ENCODE results near the gene MIAT.

MIAT gene

GRCh38 chr22:26707581-26707980 is 50.2 kb downstream of the MIAT start:
- Histone ChIP-seq H3K4me2 (ENCODE audit: low read length) (peak overlapping the region; percentile 27), H3K36me3 (ENCODE audit: control insufficient read depth, insufficient read depth, low read length) (no peaks in the 10 kb centered on the region), H3K4me3 (ENCODE audit: low read depth, low read length) (no peak overlapping the region), H3K4me1 (no peaks in the 10 kb centered on the region), H3K79me2 (peaks cover 4% of the 10 kb centered on the region), H3K9ac (no peak overlapping the region), H2AFZ (no peak overlapping the region), H3K27ac (no peak overlapping the region), H3K9me3 (ENCODE audit: control insufficient read depth, low read length) (no peaks in the 10 kb centered on the region), H3K27me3 (ENCODE audit: control insufficient read depth, insufficient read depth, low read length) (no peaks in the 10 kb centered on the region)
- TF ChIP-seq CTCF (IDR thresholded peaks at IDR 0.05): no peak

- Histone ChIP-seq H3K36me3 (ENCODE audit: control insufficient read depth, insufficient read depth, low read length) (no peaks in the 10 kb centered on the region), H3K4me3 (ENCODE audit: low read depth, low read length) (no peak overlapping the region), H3K4me2 (ENCODE audit: low read length) (no peak overlapping the region), H3K27me3 (ENCODE audit: control insufficient read depth, insufficient read depth, low read length) (no peaks in the 10 kb centered on the region), H3K9ac (no peak overlapping the region), H3K27ac (no peak overlapping the region), H3K9me3 (ENCODE audit: control insufficient read depth, low read length) (no peaks in the 10 kb centered on the region), H2AFZ (no peak overlapping the region), H3K4me1 (no peaks in the 10 kb centered on the region), H3K79me2 (no peaks in the 10 kb centered on the region)
- TF ChIP-seq CTCF (IDR thresholded peaks at IDR 0.05): no peak
Observed at GRCh38 chr22:26708256-26709009, 51.0 kb downstream of the MIAT start.

GRCh38 chr22:26709617-26710390 is 52.4 kb downstream of the MIAT start:
- Histone ChIP-seq H3K79me2 (no peaks in the 10 kb centered on the region), H3K9ac (no peak overlapping the region), H3K27me3 (ENCODE audit: control insufficient read depth, insufficient read depth, low read length) (no peaks in the 10 kb centered on the region), H3K4me3 (ENCODE audit: low read depth, low read length) (no peak overlapping the region), H3K36me3 (ENCODE audit: control insufficient read depth, insufficient read depth, low read length) (no peaks in the 10 kb centered on the region), H3K9me3 (ENCODE audit: control insufficient read depth, low read length) (no peaks in the 10 kb centered on the region), H3K4me1 (no peaks in the 10 kb centered on the region), H2AFZ (no peak overlapping the region), H3K27ac (no peak overlapping the region), H3K4me2 (ENCODE audit: low read length) (no peak overlapping the region)
- no peak for TF ChIP-seq CTCF (IDR thresholded peaks at IDR 0.05)

GRCh38 chr22:26711205-26711963 is 54.0 kb downstream of the MIAT start:
- no peak for TF ChIP-seq CTCF (IDR thresholded peaks at IDR 0.05)
- Histone ChIP-seq H3K4me1 (no peaks in the 10 kb centered on the region), H3K4me2 (ENCODE audit: low read length) (no peak overlapping the region), H3K9me3 (ENCODE audit: control insufficient read depth, low read length) (no peaks in the 10 kb centered on the region), H3K9ac (no peak overlapping the region), H3K36me3 (ENCODE audit: control insufficient read depth, insufficient read depth, low read length) (no peaks in the 10 kb centered on the region), H3K27me3 (ENCODE audit: control insufficient read depth, insufficient read depth, low read length) (no peaks in the 10 kb centered on the region), H3K79me2 (no peaks in the 10 kb centered on the region), H3K4me3 (ENCODE audit: low read depth, low read length) (no peak overlapping the region), H3K27ac (no peak overlapping the region), H2AFZ (no peak overlapping the region)

All from parathyroid adenoma (tissue), 2 donors.